HUDEP-2 (cell line): ENCODE measurements around the gene GPRASP1.
A peak's percentile ranks its signal among the peaks of the same experiment; 100 is the strongest.
"Not testable (repeated sequence)": the region's sequence is repeated elsewhere in the genome, so short reads cannot be mapped to it uniquely, and the experiment has no call there.

Experiments
- DNase-seq, 76 experiments: peaks; one replicate each; lab custom pipeline; 2025; ENCODE audit not compliant: unreplicated experiment in 76 of 76; lab: John Stamatoyannopoulos, UW

GPRASP1 gene

GRCh38 chrX:102651242-102652011 lies at the start of gene GPRASP1:
TSS of gene GPRASP1 (plus strand) at chrX:102651483. CDS start at chrX:102653914, 2,431 bp downstream.
- DNase-seq = peak in 2 of 76 experiments; percentile 0

GRCh38 chrX:102604327-102604726 lies 47.0 kb upstream of the GPRASP1 start:
- no peak for DNase-seq

- DNase-seq = no peak
Observed at GRCh38 chrX:102606115-102606514, 45.2 kb upstream of the GPRASP1 start.

GRCh38 chrX:102610905-102611304 lies 40.4 kb upstream of the GPRASP1 start:
- no peak for DNase-seq

- no peak for DNase-seq
Observed at GRCh38 chrX:102624105-102624504, 27.2 kb upstream of the GPRASP1 start.

- no peak for DNase-seq
Observed at GRCh38 chrX:102627640-102628039, 23.6 kb upstream of the GPRASP1 start.

- no peak for DNase-seq
Observed at GRCh38 chrX:102637561-102637960, 13.7 kb upstream of the GPRASP1 start.

- no peak for DNase-seq
Observed at GRCh38 chrX:102650903-102651241, 411 bp upstream of the GPRASP1 start.

GRCh38 chrX:102652031-102652688 lies 877 bp downstream of the GPRASP1 start:
- DNase-seq = peak in 5 of 76 experiments; percentile 0 to 5 (median 0)

- no peak for DNase-seq
Observed at GRCh38 chrX:102654696-102655095, 3.4 kb downstream of the GPRASP1 start.

GRCh38 chrX:102658556-102658955 lies 7.3 kb downstream of the GPRASP1 start:
- DNase-seq = no peak

GRCh38 chrX:102659790-102660757 lies 8.8 kb downstream of the GPRASP1 start:
- peak in 56 of 76 experiments; percentile 1 to 77 (median 52) for DNase-seq

GRCh38 chrX:102663820-102664219 lies 12.5 kb downstream of the GPRASP1 start:
- DNase-seq = not testable (repeated sequence)

- DNase-seq = not testable (repeated sequence)
Observed at GRCh38 chrX:102667034-102667433, 15.8 kb downstream of the GPRASP1 start.

GRCh38 chrX:102669526-102669925 lies 18.2 kb downstream of the GPRASP1 start:
- DNase-seq = no peak

GRCh38 chrX:102672856-102673255 lies 21.6 kb downstream of the GPRASP1 start:
- DNase-seq = no peak

GRCh38 chrX:102677479-102677878 lies 26.2 kb downstream of the GPRASP1 start:
- DNase-seq = not testable (repeated sequence)

GRCh38 chrX:102684772-102685520 lies 33.7 kb downstream of the GPRASP1 start:
- no peak for DNase-seq

- no peak for DNase-seq
Observed at GRCh38 chrX:102694749-102695148, 43.5 kb downstream of the GPRASP1 start.

- no peak for DNase-seq
Observed at GRCh38 chrX:102696306-102696705, 45.0 kb downstream of the GPRASP1 start.
